Parathyroid adenoma (tissue), 2 donors: ENCODE results near the gene WDR55.
A peak's percentile ranks its signal among the peaks of the same experiment; 100 is the strongest.
"Not testable (repeated sequence)": the region's sequence is repeated elsewhere in the genome, so short reads cannot be mapped to it uniquely, and the experiment has no call there.

Source experiments
- H2AFZ ChIP-seq: fragments of 300-600 bp; sonication (generic); one replicate; pipeline ENCODE4 v1.7.0; 2017; ENCODE audit warnings: antibody characterized with exemption, mild to moderate bottlenecking
- H3K27ac ChIP-seq: fragments of 300-600 bp; sonication (generic); one replicate; pipeline ENCODE4 v1.7.0; 2017
- H3K27me3 ChIP-seq: fragments of 300-600 bp; sonication (generic); one replicate; pipeline ENCODE4 v1.7.0; 2017; ENCODE audit warnings: low read length; ENCODE audit not compliant: control insufficient read depth, insufficient read depth
- H3K36me3 ChIP-seq: fragments of 300-600 bp; sonication (generic); one replicate; pipeline ENCODE4 v1.7.0; 2017; ENCODE audit warnings: low read length; ENCODE audit not compliant: control insufficient read depth, insufficient read depth
- H3K4me1 ChIP-seq: fragments of 300-600 bp; sonication (generic); one replicate; pipeline ENCODE4 v1.7.0; 2017; ENCODE audit warnings: control low read depth
- H3K4me2 ChIP-seq: fragments of 300-600 bp; sonication (generic); one replicate; pipeline ENCODE4 v1.7.0; 2017; ENCODE audit warnings: low read length
- H3K4me3 ChIP-seq: fragments of 300-600 bp; sonication (generic); one replicate; pipeline ENCODE4 v1.7.0; 2017; ENCODE audit warnings: low read depth, low read length
- H3K79me2 ChIP-seq: fragments of 300-600 bp; sonication (generic); one replicate; pipeline ENCODE4 v1.7.0; 2017; ENCODE audit warnings: control low read depth
- H3K9ac ChIP-seq: fragments of 300-600 bp; sonication (generic); one replicate; pipeline ENCODE4 v1.7.0; 2017; ENCODE audit warnings: mild to moderate bottlenecking
- H3K9me3 ChIP-seq: fragments of 300-600 bp; sonication (generic); one replicate; pipeline ENCODE4 v1.7.0; 2017; ENCODE audit warnings: low read length; ENCODE audit not compliant: control insufficient read depth
- TF ChIP-seq, protein P1 (sequence below): fragments of 300-600 bp; sonication (generic); IDR thresholded peaks from one replicate; pipeline ENCODE4 v1.7.0; 2017; ENCODE audit warnings: antibody characterized with exemption, mild to moderate bottlenecking
- donor health status: primary hyperparathyroidism.

WDR55 gene

GRCh38 chr5:140694276-140694675 lies 29.6 kb downstream of the WDR55 start:
- no peak overlapping the region for H3K27ac ChIP-seq

GRCh38 chr5:140696891-140697492 lies 32.3 kb downstream of the WDR55 start:
- Histone ChIP-seq H3K27ac (no peak overlapping the region), H3K4me2 (no peak overlapping the region), H3K79me2 (peaks cover 32% of the 10 kb centered on the region), H3K9ac (no peak overlapping the region), H3K4me3 (no peak overlapping the region), H2AFZ (no peak overlapping the region), H3K27me3 (no peaks in the 10 kb centered on the region), H3K9me3 (no peaks in the 10 kb centered on the region), H3K36me3 (no peaks in the 10 kb centered on the region), H3K4me1 (peaks cover 10% of the 10 kb centered on the region)
- TF ChIP-seq, protein P1, sequence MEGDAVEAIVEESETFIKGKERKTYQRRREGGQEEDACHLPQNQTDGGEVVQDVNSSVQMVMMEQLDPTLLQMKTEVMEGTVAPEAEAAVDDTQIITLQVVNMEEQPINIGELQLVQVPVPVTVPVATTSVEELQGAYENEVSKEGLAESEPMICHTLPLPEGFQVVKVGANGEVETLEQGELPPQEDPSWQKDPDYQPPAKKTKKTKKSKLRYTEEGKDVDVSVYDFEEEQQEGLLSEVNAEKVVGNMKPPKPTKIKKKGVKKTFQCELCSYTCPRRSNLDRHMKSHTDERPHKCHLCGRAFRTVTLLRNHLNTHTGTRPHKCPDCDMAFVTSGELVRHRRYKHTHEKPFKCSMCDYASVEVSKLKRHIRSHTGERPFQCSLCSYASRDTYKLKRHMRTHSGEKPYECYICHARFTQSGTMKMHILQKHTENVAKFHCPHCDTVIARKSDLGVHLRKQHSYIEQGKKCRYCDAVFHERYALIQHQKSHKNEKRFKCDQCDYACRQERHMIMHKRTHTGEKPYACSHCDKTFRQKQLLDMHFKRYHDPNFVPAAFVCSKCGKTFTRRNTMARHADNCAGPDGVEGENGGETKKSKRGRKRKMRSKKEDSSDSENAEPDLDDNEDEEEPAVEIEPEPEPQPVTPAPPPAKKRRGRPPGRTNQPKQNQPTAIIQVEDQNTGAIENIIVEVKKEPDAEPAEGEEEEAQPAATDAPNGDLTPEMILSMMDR = no peak

More at GRCh38 chr5:140694276-140694675, 29.6 kb downstream of the WDR55 start:
- Histone ChIP-seq H3K4me2 (no peak overlapping the region), H3K27me3 (no peaks in the 10 kb centered on the region), H3K9me3 (no peaks in the 10 kb centered on the region), H3K4me3 (no peak overlapping the region), H3K36me3 (no peaks in the 10 kb centered on the region), H3K79me2 (peaks cover 28% of the 10 kb centered on the region), H3K4me1 (peaks cover 5% of the 10 kb centered on the region), H3K9ac (no peak overlapping the region), H2AFZ (no peak overlapping the region)
- TF ChIP-seq, protein P1 = no peak

DNA sequence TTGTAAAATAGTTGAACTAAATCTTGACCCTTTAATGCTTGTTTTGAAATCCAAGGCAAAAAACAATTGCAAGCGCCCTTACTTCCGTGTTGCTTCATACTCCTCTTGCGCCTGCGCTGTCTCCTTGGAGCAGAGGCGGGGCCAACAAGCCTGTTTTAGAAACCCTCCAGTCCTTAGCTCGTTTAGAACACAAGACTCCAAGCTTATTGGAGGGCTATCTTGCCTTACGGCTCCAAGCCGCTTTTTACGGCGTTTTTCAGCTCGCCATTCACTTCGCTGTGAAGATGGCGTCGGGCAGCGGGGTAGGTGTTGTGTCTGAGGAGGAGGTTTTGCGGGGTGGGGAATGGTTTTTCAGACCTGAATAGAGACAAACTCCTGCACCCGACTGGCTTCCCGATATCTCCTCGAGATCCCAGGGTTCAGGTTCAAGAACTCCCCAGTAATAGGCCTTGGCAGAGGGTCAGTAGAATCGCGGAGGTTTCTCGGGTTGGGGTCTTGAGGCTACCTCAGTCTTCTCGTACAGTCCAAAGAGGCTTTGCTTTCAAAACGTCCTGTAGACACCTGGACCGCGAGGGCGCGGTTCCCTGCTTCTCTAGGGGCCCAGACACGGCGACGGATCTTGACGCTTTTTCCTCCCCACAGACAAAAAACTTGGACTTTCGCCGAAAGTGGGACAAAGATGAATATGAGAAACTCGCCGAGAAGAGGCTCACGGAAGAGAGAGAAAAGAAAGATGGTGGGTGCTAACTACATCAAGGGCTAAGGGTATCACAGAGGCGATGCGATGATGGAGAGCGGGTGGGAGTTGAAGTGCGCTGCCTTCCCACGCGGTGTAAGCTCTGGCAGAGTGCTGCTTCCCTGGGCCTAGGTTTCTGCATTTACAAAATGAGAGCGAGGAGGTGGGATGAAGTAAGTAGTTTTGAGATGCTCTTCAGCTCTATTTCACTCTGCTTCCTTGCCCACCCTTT lies 35.8 kb downstream of the WDR55 start, which contains the start of gene ZMAT2:
Gene ZMAT2 (plus strand): TSS at position 271 of the 968 bp plus-strand sequence. CDS start 14 bp downstream, at position 285.
- Histone ChIP-seq H3K36me3 (no peaks in the 10 kb centered on the region), H3K9me3 (no peaks in the 10 kb centered on the region), H3K79me2 (peaks cover 16% of the 10 kb centered on the region), H3K27me3 (no peaks in the 10 kb centered on the region), H3K4me1 (peaks cover 5% of the 10 kb centered on the region), H3K27ac (peak within 1 kb of the TSS; percentile 61), H3K9ac (no peak within 1 kb of the TSS), H3K4me2 (peak within 1 kb of the TSS; percentile 68), H2AFZ (peak within 1 kb of the TSS; percentile 87), H3K4me3 (peak within 1 kb of the TSS; percentile 79)
- TF ChIP-seq, protein P1 = no peak

DNA sequence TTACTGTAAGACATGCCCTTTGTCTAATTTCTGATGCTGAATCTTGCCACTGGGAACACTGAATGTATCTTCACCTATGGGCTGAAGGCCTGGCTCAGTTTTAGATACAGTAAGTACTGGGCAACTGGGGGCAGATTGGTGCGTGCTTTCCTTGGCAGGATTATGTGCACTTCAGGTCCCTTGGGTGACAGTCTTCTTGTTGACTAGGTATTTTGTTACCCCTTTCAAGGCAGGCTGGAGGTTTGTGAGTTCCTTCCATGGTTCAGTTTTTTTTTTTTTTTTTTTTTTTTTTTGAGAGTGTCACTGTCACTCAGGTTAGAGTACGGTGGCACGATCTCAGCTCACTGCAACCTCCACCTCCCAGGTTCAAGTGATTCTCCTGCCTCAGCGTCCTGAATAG lies 43.1 kb downstream of the WDR55 start:
- Histone ChIP-seq H3K79me2 (no peaks in the 10 kb centered on the region), H3K27ac (no peak overlapping the region), H3K27me3 (no peaks in the 10 kb centered on the region), H3K4me3 (no peak overlapping the region), H3K4me2 (no peak overlapping the region), H3K4me1 (no peaks in the 10 kb centered on the region), H3K9ac (no peak overlapping the region), H2AFZ (no peak overlapping the region), H3K36me3 (no peaks in the 10 kb centered on the region), H3K9me3 (no peaks in the 10 kb centered on the region)
- TF ChIP-seq, protein P1 = no peak

DNA sequence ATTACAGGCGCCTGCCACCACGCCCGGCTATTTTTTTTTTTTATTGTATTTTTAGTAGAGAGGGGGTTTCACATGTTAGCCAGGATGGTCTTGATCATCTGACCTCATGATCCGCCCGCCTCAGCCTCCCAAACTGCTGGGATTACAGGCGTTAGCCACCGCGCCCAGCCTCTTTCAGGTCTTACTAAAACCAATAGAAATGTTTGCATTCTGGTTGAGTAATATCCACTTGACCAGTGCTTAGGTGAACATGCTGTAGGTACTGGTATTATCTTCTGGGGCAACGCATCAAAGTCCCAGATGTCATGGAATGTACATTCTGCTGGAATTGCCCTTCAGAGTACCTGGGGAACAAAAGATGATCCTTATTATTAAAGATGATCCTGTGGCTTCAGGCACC lies 44.1 kb downstream of the WDR55 start:
- not testable (repeated sequence) for H3K79me2 ChIP-seq, H3K4me1 ChIP-seq, H3K27me3 ChIP-seq, H3K9ac ChIP-seq, H2AFZ ChIP-seq, H3K4me3 ChIP-seq, H3K4me2 ChIP-seq, H3K9me3 ChIP-seq, H3K27ac ChIP-seq, H3K36me3 ChIP-seq
